Activated CD4-positive, CD25-positive, alpha-beta regulatory T cell treated with anti-CD3 and anti-CD28 coated beads, Interleukin-2, amount 50 U/mL, for 16 hours (primary cell): ENCODE results near the gene SSX2IP.
"Not testable (repeated sequence)": the region's sequence is repeated elsewhere in the genome, so short reads cannot be mapped to it uniquely, and the experiment has no call there.

Source experiments
- DNase-seq: peaks from one replicate; pipeline ENCODE4 v3.0.0-alpha.2; 2020; ENCODE audit warnings: low read depth, low spot score

SSX2IP gene, protein sequence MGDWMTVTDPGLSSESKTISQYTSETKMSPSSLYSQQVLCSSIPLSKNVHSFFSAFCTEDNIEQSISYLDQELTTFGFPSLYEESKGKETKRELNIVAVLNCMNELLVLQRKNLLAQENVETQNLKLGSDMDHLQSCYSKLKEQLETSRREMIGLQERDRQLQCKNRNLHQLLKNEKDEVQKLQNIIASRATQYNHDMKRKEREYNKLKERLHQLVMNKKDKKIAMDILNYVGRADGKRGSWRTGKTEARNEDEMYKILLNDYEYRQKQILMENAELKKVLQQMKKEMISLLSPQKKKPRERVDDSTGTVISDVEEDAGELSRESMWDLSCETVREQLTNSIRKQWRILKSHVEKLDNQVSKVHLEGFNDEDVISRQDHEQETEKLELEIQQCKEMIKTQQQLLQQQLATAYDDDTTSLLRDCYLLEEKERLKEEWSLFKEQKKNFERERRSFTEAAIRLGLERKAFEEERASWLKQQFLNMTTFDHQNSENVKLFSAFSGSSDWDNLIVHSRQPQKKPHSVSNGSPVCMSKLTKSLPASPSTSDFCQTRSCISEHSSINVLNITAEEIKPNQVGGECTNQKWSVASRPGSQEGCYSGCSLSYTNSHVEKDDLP

DNA sequence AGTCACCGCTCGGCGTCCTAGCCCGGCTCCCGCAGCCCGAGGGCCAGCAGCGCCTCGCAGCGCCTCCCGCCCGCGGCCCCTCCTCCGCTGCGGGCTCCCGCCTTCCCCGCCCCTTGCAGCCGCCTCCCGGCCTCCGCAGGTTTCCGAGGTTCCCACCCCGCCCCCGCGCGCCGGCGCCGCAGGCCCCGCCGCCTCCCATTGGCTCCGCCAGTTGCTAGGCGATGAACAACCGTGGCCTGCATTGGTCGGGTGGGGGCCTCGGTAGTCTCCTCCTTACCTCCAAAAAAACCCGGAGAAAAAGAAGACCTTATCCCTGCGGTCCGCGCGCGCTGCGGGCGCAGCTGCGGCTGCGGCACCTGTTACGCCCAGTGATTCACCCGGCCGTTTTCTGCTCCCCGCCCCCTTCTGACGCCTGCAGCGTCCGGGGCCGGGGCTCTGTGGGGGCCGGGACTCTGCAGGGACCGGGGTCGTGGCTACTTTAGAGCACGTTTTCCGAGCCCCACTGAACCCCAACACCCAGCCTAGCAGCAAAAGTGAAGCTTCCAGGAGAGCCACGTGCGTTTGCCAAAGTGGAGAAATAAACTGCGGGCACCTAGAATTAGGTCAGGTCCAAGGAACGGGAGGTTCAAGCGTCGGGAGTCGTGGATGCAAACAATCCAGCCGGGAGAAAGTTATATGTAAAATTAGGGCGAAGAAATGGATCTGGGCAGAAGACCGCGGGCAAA, at the start of gene SSX2IP:
SSX2IP (minus strand) TSS at position 65 of the 725 bp plus-strand sequence. CDS start 19,242 bp downstream, outside the sequence.
- peak; percentile 96 for DNase-seq

DNA sequence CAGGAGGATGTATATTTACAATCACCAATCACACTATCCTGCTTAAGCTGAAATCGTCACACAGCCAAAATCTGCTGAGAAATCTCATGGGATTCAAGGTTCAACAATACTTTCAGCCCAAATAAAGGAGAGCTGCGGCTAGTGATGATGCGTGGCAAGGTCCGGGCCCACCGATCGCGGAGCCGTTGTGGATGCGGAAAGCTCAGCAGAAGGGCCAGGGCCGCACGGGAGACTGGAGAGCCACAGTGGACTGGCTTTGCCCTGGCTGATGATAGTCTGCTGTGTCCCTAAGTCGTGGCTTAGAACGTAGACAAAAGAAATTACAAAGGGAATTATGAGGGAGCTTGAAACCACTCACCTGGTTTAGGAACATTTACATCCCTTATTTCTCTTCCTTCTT, 48.0 kb upstream of the SSX2IP start:
- no peak for DNase-seq

DNA sequence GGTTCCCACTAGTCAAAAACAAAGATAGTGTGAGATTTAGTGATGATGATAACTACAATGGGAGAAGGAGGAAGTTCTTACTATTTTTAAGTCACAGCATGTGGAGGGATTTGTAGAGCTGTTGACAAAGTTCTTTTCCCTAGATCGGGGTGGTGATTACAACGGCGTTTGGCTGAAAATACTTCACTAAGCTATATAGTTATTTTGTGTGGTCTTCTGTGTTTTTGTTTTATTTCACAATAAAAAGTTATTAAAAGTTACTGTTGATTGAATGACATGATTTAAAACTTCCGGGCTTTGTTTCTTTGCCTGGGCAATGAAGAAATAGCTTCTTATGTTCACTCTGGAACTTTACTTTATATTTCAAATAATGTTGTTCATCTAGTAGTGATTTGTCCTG, 47.3 kb upstream of the SSX2IP start:
- DNase-seq, result no peak

DNA sequence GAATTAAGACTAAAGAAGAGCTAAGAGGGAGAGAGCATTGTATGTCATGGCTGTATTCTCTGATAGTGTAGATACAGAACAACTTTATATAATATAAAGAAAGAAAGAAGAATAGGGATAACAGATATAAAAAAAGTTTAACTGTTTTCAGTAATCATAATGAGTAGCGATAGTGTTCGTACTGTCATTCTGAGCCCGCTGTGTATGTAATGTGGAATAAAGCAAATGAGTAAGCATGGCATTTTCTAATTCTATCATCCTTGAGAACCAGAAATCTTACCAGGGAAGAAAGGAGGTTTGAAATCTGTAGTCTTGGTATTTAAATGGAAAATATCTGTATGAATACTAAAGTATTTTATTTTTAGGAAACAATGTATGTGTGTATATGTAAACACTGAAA, 46.7 kb upstream of the SSX2IP start:
- DNase-seq, result no peak

DNA sequence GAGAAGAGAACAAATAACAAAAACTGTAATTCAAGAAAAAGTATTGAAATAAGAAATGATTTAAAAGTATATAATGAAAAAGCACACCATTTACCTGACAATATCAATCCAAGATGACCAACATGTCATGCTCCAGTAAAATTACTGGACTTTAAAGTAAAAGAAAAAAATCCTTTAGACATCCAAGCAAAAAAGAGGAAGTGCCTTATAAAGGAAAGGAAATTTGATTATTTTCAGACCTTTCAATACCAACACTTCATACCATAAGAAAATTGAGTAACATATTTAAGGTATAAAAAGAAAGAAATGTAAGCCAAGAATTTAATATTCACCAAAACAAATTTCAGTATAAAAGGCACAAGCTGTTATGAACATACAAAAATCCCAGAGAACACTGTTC, 46.2 kb upstream of the SSX2IP start:
- no peak for DNase-seq

DNA sequence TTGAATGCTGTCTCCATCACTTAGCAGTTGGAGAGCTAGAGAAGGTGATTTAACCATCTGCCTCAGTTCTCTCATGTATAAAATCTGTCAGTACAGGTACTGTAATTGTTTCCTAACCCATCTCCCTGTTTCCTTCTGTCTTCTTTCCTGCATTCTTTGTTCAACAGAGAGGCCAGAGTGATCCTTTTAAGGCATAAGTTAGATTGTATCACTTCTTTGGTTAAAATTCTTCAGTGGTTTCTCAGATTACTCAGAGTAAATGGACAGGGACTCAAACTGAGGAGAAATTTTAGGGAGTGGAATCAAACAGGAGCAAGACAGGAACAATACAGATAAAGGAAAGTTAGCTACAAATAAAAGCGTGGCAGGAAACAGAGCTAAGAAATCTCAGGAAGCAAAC, 45.2 kb upstream of the SSX2IP start:
- no peak for DNase-seq

DNA sequence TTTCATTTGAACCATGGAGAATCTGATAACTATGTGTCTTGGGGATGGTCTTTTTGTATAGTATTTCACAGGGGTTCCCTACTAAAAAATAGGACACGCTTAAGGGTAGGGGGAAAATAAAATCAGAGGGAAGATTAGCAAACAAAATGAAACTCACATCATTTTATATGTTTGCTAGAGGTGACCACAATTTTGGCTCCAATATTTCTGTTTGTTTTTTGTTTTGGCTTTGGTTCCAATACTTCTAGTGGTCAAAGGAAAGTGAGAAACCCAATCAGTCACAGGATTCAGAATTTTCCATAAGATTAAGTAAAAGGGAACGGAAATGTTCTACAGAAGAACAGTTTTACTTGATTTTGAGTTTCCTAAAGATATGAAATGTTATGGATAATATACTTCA, 42.3 kb upstream of the SSX2IP start:
- no peak for DNase-seq

DNA sequence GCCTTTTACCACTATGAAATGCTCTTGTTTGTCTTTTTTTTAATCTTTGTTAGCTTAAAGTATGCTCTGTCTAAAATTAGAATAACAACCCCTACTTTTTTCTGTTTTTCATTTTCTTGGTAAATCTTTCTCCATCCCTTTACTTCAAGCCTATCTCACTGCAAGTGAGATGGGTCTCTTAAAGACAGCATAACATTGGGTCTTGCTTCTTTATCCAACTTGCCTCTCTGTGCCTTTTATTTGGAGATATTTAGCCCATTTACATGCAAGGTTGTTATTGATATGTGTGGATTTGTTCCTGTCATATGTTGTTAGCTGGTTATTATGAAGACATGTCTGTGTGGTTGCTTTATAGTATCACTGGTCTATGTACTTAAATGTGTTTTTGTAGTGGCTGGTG, 41.3 kb upstream of the SSX2IP start:
- no peak for DNase-seq

DNA sequence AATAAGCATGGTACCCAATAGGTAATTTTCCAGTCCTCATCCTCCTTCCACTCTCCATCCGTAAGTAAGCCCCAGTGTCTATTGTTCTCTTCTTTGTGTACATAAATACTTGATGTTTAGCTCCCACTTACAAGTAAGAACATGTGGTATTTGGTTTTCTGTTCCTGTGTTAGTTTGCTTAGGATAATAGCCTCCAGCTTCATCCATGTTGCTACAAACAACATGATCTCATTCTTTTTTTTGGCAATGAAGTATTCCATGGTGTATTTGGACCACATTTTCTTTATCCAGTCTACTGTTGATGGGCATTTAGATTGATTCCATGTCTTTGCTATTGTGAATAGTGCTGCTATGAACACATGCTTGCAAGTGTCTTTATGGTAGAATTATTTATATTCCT, 37.5 kb upstream of the SSX2IP start:
- not testable (repeated sequence) for DNase-seq

DNA sequence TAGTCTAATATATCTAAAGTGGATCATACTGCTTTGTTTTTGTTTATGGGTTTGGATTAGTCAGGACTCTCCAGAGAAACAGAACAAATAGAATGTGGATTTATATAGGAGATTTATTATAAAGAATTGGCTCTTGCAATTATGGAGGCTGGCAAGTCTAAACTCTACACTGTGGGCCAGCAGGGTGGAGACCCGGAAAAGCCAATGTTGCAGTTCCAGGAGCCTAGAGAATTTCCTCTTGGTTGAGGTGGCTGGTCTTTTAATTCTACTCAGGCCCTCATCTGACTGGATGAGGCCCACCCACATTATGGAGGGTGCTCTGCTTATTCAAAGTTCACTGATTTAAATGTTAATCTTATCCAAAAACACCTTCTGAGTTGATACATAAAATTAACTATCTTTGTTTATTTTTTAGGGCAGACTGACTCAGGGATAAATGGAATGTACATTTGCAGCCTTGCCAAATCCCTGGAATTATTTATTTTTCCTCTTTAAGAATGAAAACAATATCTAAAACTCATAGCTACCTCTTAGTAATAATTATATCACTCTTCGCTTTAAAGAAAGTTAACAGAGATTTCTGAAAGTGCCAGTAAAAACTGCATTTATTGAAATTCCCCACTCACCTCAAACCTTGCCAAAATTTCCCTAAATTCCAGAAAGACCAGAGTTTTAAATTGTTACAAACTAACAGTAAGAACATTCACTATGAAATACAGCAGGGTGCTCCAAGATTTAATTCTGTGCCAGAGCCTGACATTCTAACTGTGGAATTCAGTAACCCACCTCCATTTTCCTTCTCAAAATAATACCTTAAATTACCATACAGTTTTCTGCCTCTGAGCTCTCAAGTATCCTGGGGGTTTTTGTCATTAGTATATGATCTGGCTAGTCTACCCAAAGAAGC, 36.6 kb upstream of the SSX2IP start:
- no peak for DNase-seq

DNA sequence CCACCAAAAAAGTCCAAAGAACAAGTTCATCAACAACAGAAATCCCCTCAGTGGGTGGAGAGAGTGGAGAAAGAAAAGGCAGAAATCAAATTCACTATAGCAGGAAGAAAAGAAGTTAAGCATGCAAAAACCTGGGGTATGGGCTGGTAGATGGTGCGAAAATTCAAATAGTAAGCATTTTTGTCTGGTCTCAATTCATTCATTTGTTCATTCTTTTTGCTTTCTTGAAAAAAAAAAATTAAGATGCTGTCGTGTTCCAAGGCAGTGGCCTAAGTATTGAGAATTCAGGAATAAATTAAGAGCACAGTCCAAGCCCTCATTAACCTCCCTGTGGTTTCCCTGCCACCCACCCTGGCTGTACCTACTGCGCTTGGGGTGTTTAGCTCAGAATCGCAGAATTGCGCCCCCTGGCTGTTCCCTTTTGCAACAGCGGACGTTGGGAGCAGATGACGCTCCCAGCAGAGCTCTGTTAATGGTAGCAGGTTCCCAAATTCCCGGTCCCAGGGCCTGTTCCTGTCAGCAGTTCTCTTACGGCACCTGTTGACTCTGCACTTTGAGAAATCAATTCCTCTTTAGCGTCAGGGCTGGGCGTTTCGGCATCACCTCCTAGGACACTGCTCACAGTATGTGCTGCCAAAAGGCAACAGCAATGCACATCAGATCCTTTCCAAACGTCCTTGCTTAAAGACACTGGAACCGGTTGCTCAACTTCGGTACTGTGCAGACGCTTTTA, 34.0 kb upstream of the SSX2IP start:
- DNase-seq, result peak; percentile 4

DNA sequence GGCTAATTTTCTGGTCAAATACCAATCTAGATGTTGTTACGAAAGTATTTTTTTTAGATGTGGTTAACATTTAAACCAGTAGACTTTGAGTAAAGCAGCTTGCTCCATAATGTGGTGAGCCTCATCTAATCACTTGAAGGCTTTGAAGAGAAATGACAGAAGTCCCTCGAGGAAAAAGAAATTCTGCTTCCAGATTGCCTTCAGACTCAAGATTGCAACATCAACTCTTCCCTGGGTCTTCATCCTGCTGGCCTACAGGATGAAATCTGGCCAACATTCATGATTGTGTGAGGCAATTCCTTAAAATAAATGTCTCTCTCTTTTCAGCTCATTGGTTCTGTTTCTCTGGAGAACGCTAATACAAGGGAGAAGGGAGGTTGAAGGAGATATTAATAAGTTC, 32.5 kb upstream of the SSX2IP start:
- DNase-seq, result no peak

DNA sequence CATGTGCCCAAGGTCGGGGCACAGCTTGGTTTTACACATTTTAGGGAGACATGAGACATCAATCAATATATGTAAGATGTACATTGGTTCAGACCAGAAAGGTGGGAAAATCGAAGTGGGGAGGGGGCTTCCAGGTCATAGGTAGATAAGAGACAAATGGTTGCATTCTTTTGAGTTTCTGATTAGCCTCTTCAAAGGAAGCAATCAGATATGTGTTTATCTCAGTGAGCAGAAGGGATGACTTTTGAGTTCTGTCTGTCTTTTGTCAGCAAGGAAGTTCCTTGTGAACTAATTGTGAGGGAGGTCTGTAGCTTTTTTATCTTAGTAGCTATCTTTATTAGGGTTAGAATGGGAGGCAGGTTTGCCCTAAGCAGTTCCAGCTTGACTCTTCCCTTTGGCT, 31.6 kb upstream of the SSX2IP start:
- DNase-seq, result not testable (repeated sequence)

DNA sequence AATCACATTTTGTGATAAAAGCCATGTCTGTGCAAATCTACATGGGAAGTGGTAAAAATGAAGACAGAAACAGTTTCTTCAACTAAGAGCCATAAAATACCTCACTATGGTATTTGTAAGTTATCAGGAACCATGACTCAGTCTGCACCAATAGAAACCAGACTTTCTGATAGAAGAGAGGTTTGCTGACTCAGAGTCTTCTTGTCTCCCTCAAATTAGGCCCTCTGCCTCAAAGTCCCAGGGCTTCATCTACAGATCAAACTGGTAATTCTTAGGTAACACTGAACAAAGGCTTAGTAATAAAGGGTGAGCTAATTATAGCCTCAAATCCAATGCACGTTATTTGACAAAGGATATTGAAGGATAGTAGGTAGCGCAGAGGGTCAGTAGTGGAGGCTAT, 30.9 kb upstream of the SSX2IP start:
- DNase-seq, result no peak

DNA sequence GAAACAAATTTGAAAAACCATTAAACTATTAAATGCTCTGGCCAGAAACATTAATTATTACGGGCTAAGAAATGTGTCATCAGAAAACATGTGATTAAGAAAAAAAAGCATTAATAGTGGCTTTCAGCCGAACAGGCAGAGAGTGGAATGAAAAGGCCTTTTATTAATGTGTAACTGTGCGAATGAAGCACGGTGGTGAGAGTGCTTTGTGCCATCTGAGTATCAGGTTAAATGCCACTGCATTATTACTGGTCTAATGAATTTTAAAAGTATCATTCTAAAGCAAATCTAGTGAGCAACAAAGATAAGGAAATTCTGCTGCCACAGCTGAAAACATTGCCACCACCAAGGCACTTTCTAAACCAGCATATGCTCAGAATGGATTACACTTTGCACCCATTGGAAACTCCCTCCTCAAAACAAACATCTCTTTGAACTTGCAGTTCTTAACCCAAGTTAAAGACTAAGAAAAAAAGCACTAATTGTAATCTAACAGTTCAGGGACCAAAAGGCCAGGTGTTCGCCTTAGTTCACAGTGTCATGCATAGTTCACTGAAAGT, 30.0 kb upstream of the SSX2IP start:
- no peak for DNase-seq

DNA sequence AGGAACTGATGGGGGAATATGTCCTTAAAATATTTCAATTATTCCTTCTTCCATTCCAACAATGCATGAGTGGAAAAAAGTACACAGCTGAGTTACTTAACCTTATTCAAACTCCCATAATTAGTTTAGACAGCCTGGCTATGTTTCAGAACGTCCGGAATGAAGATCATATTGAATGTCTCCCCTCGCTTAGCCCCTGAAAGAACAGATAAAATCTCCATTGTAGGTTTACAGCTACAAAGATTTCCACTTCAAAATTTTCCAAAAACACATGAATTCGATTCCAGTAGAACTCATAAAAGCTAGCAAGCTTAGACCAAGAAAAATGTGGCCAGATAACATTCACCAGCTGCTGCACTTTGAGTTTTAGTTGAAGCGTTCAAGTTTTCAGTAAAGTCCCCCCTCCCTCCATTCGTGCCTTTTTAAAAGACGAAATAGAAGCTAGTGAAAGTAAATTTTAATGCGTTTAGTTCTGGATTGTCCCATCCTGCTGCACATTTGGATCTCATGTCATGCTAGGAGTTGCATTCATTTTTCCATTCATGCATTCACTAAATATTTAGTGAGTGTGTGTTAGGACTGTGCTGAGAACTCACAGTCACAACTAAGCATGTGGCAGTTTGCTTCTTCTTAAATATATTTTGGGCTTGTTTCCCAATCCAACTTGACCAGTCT, 29.4 kb upstream of the SSX2IP start:
- DNase-seq, result no peak

DNA sequence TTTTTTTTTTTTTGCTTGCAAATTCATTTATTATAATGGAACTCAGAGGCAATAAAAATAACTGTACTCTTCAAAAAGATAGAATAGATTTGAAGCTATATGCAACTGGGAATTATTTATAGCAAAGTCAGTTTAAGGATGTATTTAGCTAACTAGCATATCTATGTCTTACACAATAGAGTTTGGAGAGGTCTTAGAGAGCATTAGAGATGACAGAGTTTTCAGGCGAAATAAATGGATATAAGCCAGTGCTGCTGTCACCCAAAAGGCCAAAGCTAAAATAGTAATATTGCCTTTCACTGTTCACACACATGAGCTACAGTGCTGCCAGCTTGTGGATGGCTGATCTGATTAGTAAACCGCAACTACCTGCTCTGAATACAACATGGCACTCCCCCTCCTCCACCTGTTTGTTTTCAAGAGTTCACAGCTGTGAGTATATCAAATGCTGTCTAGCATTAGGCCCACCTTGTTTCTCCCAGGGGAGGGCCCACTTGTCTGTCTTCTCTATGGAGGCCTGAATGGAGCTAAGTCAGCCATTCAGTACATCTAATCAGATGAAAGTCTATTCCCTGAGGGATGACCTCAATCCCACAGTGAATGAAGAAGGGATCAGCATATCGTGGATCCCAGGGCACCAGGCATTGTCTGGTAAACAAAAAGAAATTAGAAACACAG, 25.2 kb upstream of the SSX2IP start:
- no peak for DNase-seq

DNA sequence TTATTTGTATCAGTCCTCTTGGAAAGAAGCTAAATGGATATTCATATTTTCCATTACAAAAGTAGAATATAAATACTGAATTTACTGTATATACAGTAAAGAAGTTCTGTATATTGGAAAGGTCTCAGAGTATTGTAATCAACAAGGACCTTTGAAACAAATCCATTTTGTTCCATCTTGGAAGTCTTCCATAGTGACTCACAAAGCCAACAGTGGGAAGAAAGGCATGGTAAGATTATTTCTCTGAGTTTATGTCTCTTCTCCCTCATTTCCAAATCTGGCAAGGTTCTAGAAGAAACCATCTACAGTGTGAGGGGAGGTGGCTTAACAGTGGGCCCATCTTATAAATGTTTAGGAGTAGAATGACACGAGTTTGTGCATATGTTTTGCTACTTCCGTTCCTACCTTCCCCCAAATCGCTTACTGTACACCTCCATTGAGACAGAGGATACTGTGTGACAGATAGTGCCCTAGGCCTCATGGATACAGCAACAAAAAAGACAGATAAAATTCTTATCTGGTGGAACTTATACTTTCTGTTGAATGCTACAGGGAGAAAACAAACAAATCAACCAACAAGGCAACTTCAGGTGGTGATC, 22.1 kb upstream of the SSX2IP start:
- DNase-seq, result no peak

DNA sequence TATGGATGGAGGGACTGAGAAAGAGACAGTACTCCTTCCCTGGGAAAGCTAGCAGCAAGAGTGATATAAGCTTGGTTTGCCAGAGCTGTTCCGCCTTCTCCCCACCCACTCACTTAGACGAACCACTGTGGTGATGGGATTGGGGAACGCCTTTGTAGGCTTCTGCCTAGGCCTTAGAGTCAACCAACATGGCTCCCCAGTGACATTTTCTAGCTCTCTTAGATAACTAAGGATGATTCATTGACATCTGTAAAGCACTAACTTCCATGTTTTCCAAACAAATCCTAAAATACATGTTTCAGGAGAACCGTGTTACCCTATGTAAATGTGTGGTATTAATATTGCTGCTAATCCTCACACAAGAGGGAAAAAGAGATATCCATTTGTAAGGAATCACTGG, 21.6 kb upstream of the SSX2IP start:
- no peak for DNase-seq
